Prostate gland (tissue), 2 donors: ENCODE measurements around the gene LIMK1. TPM values are rescaled to one million over a fixed set of nuclear protein-coding genes. Genes with fewer than 3 reads are reported as not detected.
"Not testable (repeated sequence)": the region's sequence is repeated elsewhere in the genome, so short reads cannot be mapped to it uniquely, and the experiment has no call there.

ENCODE experiments used
- DNase-seq: peaks from one replicate; pipeline ENCODE4 v3.0.0-alpha.2; 2019; ENCODE audit warnings: low spot score
- H3K27ac ChIP-seq, 2 donors: fragments of 200-600 bp; sonication (generic); 2 replicates each; pipeline ENCODE4 v1.5.1; 2017 to 2019
- H3K27me3 ChIP-seq: fragments of 200-600 bp; sonication (generic); replicated peaks from 2 replicates; pipeline ENCODE4 v1.5.1; 2019; ENCODE audit not compliant: insufficient read depth
- H3K36me3 ChIP-seq, 2 donors: fragments of 200-600 bp; sonication (generic); 1 replicate in 1 of 2; 2 replicates in 1 of 2; pipeline versions ENCODE4 v1.5.1 to v1.8.1; 2017 to 2019
- H3K4me1 ChIP-seq: fragments of 200-600 bp; sonication (generic); replicated peaks from 2 replicates; pipeline ENCODE4 v1.5.1; 2019
- H3K4me3 ChIP-seq, 2 donors: fragments of 200-600 bp; sonication (generic); 2 replicates each; pipeline ENCODE4 v1.5.1; 2017 to 2019
- H3K9me3 ChIP-seq: fragments of 200-600 bp; sonication (generic); 2 replicates; pipeline ENCODE4 v1.5.1; 2017
- CTCF ChIP-seq, 4 experiments: fragments of 200-600 bp in 2 of 4; fragments of 450-650 bp in 2 of 4; sonication (generic) in 2 of 4; IDR thresholded peaks; 1 replicate in 3 of 4; 2 replicates in 1 of 4; pipeline ENCODE4 v1.5.1; 2016 to 2019; ENCODE audit warnings: antibody characterized with exemption in 4 of 4, mild to moderate bottlenecking in 2 of 4, moderate library complexity in 2 of 4
- POLR2A ChIP-seq: fragments of 450-650 bp; IDR thresholded peaks from one replicate; pipeline ENCODE4 v1.6.1; 2016; ENCODE audit warnings: antibody characterized with exemption, mild to moderate bottlenecking
- POLR2AphosphoS5 ChIP-seq: sonication (generic); formaldehyde crosslinking; IDR thresholded peaks from one replicate; pipeline ENCODE4 v1.6.1; 2017; ENCODE audit warnings: antibody characterized with exemption
- WGBS: methylation state at CpG from one replicate; pipeline ENCODE4 v1.1.5; 2018; 5-methylcytosine and 5-hydroxymethylcytosine counted together
- intact Hi-C: fragments of 100-400 bp; cut with DNase I; formaldehyde crosslinking; loops from one replicate; pipeline ENCODE4 v1.14.2; 2022
- total RNA-seq, 2 donors: library from RNA; depleted of rRNA; stranded (reverse); fragments of >200 nt; gene quantifications; one replicate each; pipeline ENCODE4 v1.1.0, GENCODE V29; 2016

Gene LIMK1
- total RNA-seq, 2 donors from 2014 or later, result 12.8 to 41.2 TPM

- no peaks in the 10 kb centered on the region for H3K36me3 ChIP-seq
- H3K27me3 ChIP-seq, result no peaks in the 10 kb centered on the region
- 94% methylated on average over 4 of the region's 4 CpGs for WGBS
- H3K4me1 ChIP-seq, result no peaks in the 10 kb centered on the region
- TF ChIP-seq CTCF (IDR thresholded peaks at IDR 0.05), result no peak
- TF ChIP-seq POLR2AphosphoS5, result no peak
- TF ChIP-seq POLR2A, result no peak
- H3K27ac ChIP-seq, result no peak overlapping the region
- no peaks in the 10 kb centered on the region for H3K9me3 ChIP-seq
- H3K4me3 ChIP-seq, result no peak overlapping the region
- DNase-seq, result no peak
- intact Hi-C loops, result no loop called here
Observed at GRCh38 chr7:74119831-74120230, 36.2 kb downstream of the LIMK1 start.

GRCh38 chr7:74121401-74122249 lies 38.0 kb downstream of the LIMK1 start:
- H3K9me3 ChIP-seq, result no peaks in the 10 kb centered on the region
- no peak for DNase-seq
- H3K27me3 ChIP-seq, result no peaks in the 10 kb centered on the region
- H3K27ac ChIP-seq, result no peak overlapping the region
- no peaks in the 10 kb centered on the region for H3K36me3 ChIP-seq
- no peaks in the 10 kb centered on the region for H3K4me1 ChIP-seq
- intact Hi-C loops, result no loop called here
- no peak overlapping the region for H3K4me3 ChIP-seq
- 76% methylated on average over 26 of the region's 26 CpGs for WGBS
- TF ChIP-seq POLR2AphosphoS5, result no peak
- TF ChIP-seq CTCF (IDR thresholded peaks at IDR 0.05), result no peak
- TF ChIP-seq POLR2A, result no peak

- H3K4me3 ChIP-seq, DNase-seq, H3K4me1 ChIP-seq, intact Hi-C loops, H3K27me3 ChIP-seq, H3K9me3 ChIP-seq, H3K27ac ChIP-seq, H3K36me3 ChIP-seq: not testable (repeated sequence)
- 97% methylated on average over 7 of the region's 7 CpGs for WGBS
Observed at GRCh38 chr7:74123892-74124291, 40.3 kb downstream of the LIMK1 start.

GRCh38 chr7:74126220-74126880 lies 42.7 kb downstream of the LIMK1 start:
- WGBS, result 80% methylated on average over 12 of the region's 12 CpGs

More at GRCh38 chr7:74126220-74126880, 42.7 kb downstream of the LIMK1 start:
- Histone ChIP-seq H3K4me1 (no peaks in the 10 kb centered on the region), H3K4me3 (no peak overlapping the region), H3K27me3 (no peaks in the 10 kb centered on the region), H3K9me3 (no peaks in the 10 kb centered on the region), H3K27ac (no peak overlapping the region), H3K36me3 (no peaks in the 10 kb centered on the region)
- intact Hi-C loops, result no loop called here
- TF ChIP-seq CTCF (IDR thresholded peaks at IDR 0.05) (no peak), POLR2AphosphoS5 (no peak), POLR2A (no peak)
- no peak for DNase-seq
